ENCODE data around the gene ADSS1.

Gene ADSS1

GRCh38 chr14:104770851-104771272 lies 46.8 kb downstream of the ADSS1 start:
- DNase-seq = no peak

DNA sequence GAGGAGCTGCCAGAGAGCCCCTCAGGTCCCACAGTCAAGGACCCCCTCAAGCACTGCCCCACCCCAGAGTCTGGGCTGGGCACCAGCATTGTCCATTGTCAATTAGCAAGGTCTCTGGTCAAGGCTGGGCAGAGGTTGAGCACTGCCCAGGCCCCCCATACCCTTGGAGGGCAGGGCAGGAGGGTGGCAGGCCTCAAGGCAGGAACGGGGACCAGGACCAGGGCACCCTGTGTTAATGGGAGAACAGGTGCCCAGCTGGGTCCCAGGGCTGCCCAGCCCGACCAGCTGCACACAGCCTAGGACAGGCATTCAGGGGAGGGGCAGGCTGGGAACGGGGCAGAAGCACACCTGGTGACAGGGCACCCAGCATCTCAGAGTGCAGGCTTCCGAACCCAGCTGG lies 47.3 kb downstream of the ADSS1 start:
- no peak for DNase-seq

DNA sequence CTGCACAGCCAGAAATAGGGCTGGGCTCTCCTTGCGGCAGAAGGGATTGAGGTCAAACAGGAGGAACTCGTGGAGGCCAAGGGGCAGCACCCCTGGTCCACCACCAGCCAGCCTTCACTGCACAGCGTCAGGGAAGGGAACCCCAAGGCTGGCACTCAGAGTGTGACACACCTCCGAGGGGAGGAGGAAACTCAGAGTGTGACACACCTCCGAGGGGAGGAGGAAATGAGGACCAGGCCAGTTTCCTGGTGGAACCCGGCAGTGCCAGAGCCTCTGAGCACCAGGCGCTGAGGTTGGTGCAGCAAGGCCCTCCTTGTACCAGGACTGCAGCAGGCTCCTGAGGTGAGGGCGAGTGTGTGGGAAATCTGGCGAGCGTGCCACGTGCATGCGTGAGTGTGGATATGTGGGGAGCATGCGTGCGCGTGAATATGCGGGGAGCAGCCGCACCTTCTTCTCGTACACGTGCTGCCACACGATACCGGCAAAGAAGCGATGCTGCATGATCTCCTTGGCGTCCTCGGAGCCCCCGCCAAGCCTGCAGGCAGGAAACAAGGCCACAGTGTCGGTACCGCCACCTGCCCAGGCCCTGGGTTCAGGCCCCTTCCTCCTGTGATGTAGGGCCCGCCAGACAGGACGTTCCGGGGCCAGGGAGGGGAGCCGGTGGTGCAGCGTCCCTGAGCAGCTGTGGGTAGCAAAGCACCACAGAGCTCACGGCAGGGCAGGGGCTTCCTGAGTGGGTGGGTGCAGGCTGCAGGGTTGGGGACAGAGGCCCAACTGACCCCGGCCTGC lies 48.1 kb downstream of the ADSS1 start:
- no peak for DNase-seq

DNA sequence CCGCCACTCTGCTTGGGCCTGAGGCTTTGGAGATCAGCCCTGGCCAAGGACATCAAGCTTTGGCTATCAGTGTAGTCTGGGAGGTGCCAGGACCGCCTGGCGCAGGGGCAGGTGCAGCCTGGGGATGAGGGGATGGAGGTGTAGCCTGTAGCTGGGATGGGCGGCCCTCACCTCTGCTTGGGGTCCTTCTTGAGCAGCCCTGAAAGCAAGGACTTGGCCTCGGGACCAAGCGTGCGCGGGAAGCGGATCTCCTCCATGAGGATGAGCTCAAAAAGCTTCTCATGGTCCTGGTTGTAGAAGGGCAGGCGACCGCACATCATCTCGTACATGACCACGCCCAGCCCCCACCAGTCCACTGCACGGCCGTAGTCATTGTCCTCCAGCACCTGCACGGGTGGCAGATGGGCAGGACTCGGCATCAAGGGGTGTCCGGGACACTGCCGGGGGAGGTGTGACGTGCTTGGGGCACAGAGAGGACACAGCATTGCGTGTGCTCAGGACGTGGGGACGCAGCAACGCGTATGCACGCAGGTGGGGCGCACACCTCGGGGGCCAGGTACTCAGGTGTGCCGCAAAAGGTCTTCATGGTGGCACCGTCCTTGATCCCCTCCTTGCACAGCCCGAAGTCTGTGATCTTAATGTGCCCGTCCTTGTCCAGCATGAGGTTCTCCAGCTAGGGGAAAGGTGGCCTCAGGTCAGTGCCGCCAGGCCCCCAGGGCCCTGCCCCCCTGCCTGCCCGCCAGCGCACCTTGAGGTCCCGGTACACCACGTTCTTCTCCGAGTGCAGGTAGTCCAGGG lies 48.9 kb downstream of the ADSS1 start:
- no peak for DNase-seq

GRCh38 chr14:104773505-104774452 lies 49.8 kb downstream of the ADSS1 start:
- no peak for DNase-seq

DNA sequence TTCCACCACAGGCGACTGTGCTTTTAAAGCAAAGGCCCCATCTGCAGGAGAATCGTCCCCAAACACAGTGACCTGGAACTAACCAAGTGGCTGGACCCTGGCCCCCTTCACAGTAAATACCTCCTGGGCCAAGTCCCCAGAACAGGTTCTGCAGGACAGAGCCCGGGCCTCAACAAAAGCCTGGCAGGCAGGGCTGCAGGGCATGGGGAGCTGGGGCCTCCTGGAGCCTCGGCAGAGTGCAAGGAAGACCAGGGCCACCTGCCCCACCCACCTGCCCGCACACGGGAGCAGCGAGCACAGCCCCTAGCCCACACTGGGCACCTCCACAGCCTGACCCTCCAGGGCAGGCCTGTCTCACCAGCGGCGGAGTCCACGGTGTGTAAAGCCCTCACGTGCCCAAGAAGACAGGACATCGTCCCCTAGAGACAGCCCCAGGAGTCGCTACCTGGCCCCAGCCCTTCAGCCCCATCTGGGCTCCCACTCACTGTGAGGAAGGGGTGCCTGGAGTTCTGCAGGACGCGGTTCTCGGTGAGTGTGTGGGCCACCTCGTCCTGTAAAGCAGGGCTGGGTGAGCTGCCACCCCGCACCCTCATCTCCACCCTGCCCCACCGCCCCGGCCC lies 50.5 kb downstream of the ADSS1 start:
- DNase-seq = no peak

- DNase-seq = no peak
Measured at GRCh38 chr14:104775073-104775489, 51.1 kb downstream of the ADSS1 start.

- DNase-seq = no peak
Measured at GRCh38 chr14:104776481-104776880, 52.5 kb downstream of the ADSS1 start.

- no peak for DNase-seq
Measured at GRCh38 chr14:104776961-104777807, 53.2 kb downstream of the ADSS1 start.

- no peak for DNase-seq
Measured at GRCh38 chr14:104777808-104778249, 53.8 kb downstream of the ADSS1 start.

GRCh38 chr14:104778694-104779331 lies 54.8 kb downstream of the ADSS1 start:
- DNase-seq = no peak

GRCh38 chr14:104779776-104780512 lies 55.9 kb downstream of the ADSS1 start:
- no peak for DNase-seq

DNA sequence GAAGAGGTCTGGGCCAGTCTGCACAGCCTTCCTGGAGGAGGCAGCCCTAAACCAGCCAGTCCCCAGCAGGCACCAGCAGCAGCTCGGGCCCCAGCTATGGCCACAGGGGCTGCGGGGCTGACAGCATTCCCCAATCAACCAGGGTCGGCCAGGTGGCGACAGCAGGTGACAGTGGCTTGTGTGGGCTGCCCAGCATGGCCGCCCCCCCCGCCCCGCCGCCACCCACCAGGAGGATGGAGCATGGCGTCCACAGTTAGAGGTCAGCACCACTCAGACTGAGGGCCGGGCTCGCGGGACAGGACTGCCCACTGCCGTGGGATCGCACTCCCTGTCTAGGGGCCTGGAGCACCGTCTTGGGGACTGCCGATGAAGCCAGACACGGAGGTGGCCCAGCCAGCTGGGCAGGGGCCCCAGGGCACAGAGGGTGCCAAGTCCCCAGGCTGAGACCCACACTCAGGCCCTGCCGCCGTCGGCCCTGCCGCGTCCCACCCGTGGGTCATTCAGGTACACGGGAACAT lies 56.5 kb downstream of the ADSS1 start:
- DNase-seq = no peak

- DNase-seq = no peak
Measured at GRCh38 chr14:104781271-104782077, 57.4 kb downstream of the ADSS1 start.

GRCh38 chr14:104782086-104782807 lies 58.2 kb downstream of the ADSS1 start:
- no peak for DNase-seq

- DNase-seq = no peak
Measured at GRCh38 chr14:104782808-104783139, 58.7 kb downstream of the ADSS1 start.

DNA sequence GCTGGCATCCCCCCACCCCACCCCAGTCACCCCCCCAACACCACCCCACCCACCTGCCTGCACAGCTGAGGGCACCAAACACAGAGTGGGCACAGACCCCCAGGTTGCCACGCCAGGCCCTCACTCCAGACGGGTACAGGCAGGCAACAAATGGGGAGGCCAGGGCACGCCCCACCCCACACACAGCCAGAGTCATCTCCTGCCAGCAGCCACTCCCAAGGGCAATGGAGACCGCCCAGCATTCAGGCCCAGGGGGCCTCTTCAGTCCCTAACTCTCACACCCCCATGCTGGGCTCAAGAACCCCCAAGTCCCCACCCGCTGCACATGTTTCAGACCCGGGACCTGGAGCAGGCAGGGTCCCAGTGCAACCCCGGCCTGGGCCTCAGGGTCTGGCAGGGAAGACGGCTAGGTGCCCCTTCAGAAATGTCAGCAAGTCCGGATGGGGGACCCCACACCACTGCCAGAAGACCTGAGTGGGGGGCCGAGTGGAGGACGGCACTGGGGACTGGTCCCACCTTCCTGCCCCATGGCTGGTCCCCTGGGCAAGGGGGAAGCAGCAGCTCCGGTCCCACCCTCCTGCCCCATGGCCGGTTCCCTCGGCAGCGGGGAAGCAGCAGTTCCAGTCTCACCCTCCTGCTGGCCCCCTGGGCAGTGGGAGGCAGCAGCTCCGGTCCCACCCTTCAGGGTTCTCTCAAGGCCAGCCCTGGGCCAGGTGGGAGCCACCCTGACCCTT lies 59.6 kb downstream of the ADSS1 start:
- DNase-seq = no peak

DNA sequence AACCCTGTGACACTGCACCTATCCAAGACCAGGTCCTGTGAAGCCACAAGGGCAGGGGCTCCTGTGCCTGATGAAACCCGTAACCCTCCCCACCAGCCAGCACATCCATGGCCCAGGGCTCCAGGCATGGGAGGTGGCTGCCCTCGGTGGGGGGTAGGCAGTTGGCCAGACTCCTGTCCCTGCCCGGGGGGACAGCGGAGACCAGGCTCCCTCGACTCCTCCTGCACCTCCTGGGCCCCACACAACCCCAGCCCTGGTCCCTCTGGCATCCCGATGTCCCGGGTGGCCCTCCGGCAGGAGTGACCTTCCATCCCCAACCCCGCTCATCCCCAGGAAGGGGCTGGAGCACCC lies 60.2 kb downstream of the ADSS1 start:
- no peak for DNase-seq
